ENCODE data around the gene C12orf43. TPM values are rescaled to one million over a fixed set of nuclear protein-coding genes. Genes with fewer than 3 reads are reported as not detected.

C12orf43 gene
- total RNA-seq, 1 donor, result 9.2 TPM

- Histone ChIP-seq H3K9me3 (ENCODE audit: low read depth, low read length) (no peaks in the 10 kb centered on the region), H3K27me3 (ENCODE audit: insufficient read depth, low read length) (no peaks in the 10 kb centered on the region), H3K4me3 (ENCODE audit: low read length) (no peak overlapping the region), H3K4me1 (ENCODE audit: insufficient read depth, low read length) (no peaks in the 10 kb centered on the region)
Measured at GRCh38 chr12:120979220-120979861, 36.9 kb downstream of the C12orf43 start.

GRCh38 chr12:120978296-120979219, 37.7 kb downstream of the C12orf43 start, which contains the start of gene HNF1A:
Gene HNF1A (plus strand): TSS chr12:120978543. CDS start chr12:120978769, 226 bp downstream.
- Histone ChIP-seq H3K9me3 (ENCODE audit: low read depth, low read length) (no peaks in the 10 kb centered on the region), H3K27me3 (ENCODE audit: insufficient read depth, low read length) (no peaks in the 10 kb centered on the region), H3K4me3 (ENCODE audit: low read length) (no peak within 1 kb of the TSS), H3K4me1 (ENCODE audit: insufficient read depth, low read length) (no peaks in the 10 kb centered on the region)

GRCh38 chr12:120977531-120978295, 38.6 kb downstream of the C12orf43 start:
- Histone ChIP-seq H3K4me1 (ENCODE audit: insufficient read depth, low read length) (no peaks in the 10 kb centered on the region), H3K9me3 (ENCODE audit: low read depth, low read length) (no peaks in the 10 kb centered on the region), H3K4me3 (ENCODE audit: low read length) (no peak overlapping the region), H3K27me3 (ENCODE audit: insufficient read depth, low read length) (no peaks in the 10 kb centered on the region)

- H3K4me3 ChIP-seq (ENCODE audit: low read length), result no peak overlapping the region
- H3K27me3 ChIP-seq (ENCODE audit: insufficient read depth, low read length), result no peaks in the 10 kb centered on the region
- H3K4me1 ChIP-seq (ENCODE audit: insufficient read depth, low read length), result peaks cover 11% of the 10 kb centered on the region
- H3K9me3 ChIP-seq (ENCODE audit: low read depth, low read length), result no peaks in the 10 kb centered on the region
Measured at GRCh38 chr12:120972870-120973543, 43.3 kb downstream of the C12orf43 start.

GRCh38 chr12:120971299-120972180, 44.7 kb downstream of the C12orf43 start:
- H3K4me1 ChIP-seq (ENCODE audit: insufficient read depth, low read length), result peaks cover 11% of the 10 kb centered on the region
- no peaks in the 10 kb centered on the region for H3K9me3 ChIP-seq (ENCODE audit: low read depth, low read length)
- no peak overlapping the region for H3K4me3 ChIP-seq (ENCODE audit: low read length)
- H3K27me3 ChIP-seq (ENCODE audit: insufficient read depth, low read length), result no peaks in the 10 kb centered on the region

- H3K4me3 ChIP-seq (ENCODE audit: low read length), result no peak overlapping the region
- no peaks in the 10 kb centered on the region for H3K9me3 ChIP-seq (ENCODE audit: low read depth, low read length)
- no peaks in the 10 kb centered on the region for H3K27me3 ChIP-seq (ENCODE audit: insufficient read depth, low read length)
Measured at GRCh38 chr12:120970310-120970709, 46.0 kb downstream of the C12orf43 start.

GRCh38 chr12:120965534-120966091, 50.7 kb downstream of the C12orf43 start:
- Histone ChIP-seq H3K27me3 (ENCODE audit: insufficient read depth, low read length) (no peaks in the 10 kb centered on the region), H3K4me1 (ENCODE audit: insufficient read depth, low read length) (no peaks in the 10 kb centered on the region), H3K4me3 (ENCODE audit: low read length) (no peak overlapping the region), H3K9me3 (ENCODE audit: low read depth, low read length) (no peaks in the 10 kb centered on the region)

More at GRCh38 chr12:120970310-120970709, 46.0 kb downstream of the C12orf43 start:
- H3K4me1 ChIP-seq (ENCODE audit: insufficient read depth, low read length), result peaks cover 11% of the 10 kb centered on the region

GRCh38 chr12:120964298-120964697, 52.0 kb downstream of the C12orf43 start:
- Histone ChIP-seq H3K9me3 (ENCODE audit: low read depth, low read length) (no peaks in the 10 kb centered on the region), H3K4me3 (ENCODE audit: low read length) (no peak overlapping the region), H3K27me3 (ENCODE audit: insufficient read depth, low read length) (no peaks in the 10 kb centered on the region), H3K4me1 (ENCODE audit: insufficient read depth, low read length) (peaks cover 7% of the 10 kb centered on the region)

- no peak overlapping the region for H3K4me3 ChIP-seq (ENCODE audit: low read length)
- H3K4me1 ChIP-seq (ENCODE audit: insufficient read depth, low read length), result peaks cover 8% of the 10 kb centered on the region
- no peaks in the 10 kb centered on the region for H3K27me3 ChIP-seq (ENCODE audit: insufficient read depth, low read length)
- no peaks in the 10 kb centered on the region for H3K9me3 ChIP-seq (ENCODE audit: low read depth, low read length)
Measured at GRCh38 chr12:120962532-120963020, 53.7 kb downstream of the C12orf43 start.

- H3K9me3 ChIP-seq (ENCODE audit: low read depth, low read length), result no peaks in the 10 kb centered on the region
- H3K4me3 ChIP-seq (ENCODE audit: low read length), result no peak overlapping the region
- peaks cover 8% of the 10 kb centered on the region for H3K4me1 ChIP-seq (ENCODE audit: insufficient read depth, low read length)
- H3K27me3 ChIP-seq (ENCODE audit: insufficient read depth, low read length), result no peaks in the 10 kb centered on the region
Measured at GRCh38 chr12:120961604-120962531, 54.4 kb downstream of the C12orf43 start.

GRCh38 chr12:120960657-120961056, 55.6 kb downstream of the C12orf43 start:
- Histone ChIP-seq H3K27me3 (ENCODE audit: insufficient read depth, low read length) (no peaks in the 10 kb centered on the region), H3K4me3 (ENCODE audit: low read length) (no peak overlapping the region)

GRCh38 chr12:120959111-120959878, 57.0 kb downstream of the C12orf43 start:
- Histone ChIP-seq H3K9me3 (ENCODE audit: low read depth, low read length) (no peaks in the 10 kb centered on the region), H3K27me3 (ENCODE audit: insufficient read depth, low read length) (no peaks in the 10 kb centered on the region), H3K4me3 (ENCODE audit: low read length) (no peak overlapping the region)

More at GRCh38 chr12:120960657-120961056, 55.6 kb downstream of the C12orf43 start:
- Histone ChIP-seq H3K4me1 (ENCODE audit: insufficient read depth, low read length) (peaks cover 8% of the 10 kb centered on the region), H3K9me3 (ENCODE audit: low read depth, low read length) (no peaks in the 10 kb centered on the region)

More at GRCh38 chr12:120959111-120959878, 57.0 kb downstream of the C12orf43 start:
- peaks cover 8% of the 10 kb centered on the region for H3K4me1 ChIP-seq (ENCODE audit: insufficient read depth, low read length)
